ENCODE measurements around the gene FBXW11.

GRCh38 chr5:171946000-171946781 lies 60.2 kb downstream of the FBXW11 start:
- TF ChIP-seq CTCF (IDR thresholded peaks at IDR 0.05) = no peak
- TF ChIP-seq POLR2A (IDR thresholded peaks at IDR 0.05) = no peak
